ENCODE results near the gene SAC3D1. TPM values are rescaled to one million over a fixed set of nuclear protein-coding genes. Genes with fewer than 3 reads are reported as not detected.

SAC3D1 gene
- total and polyA plus RNA-seq, 2 of the 4 experiments (the other 2 are of a cell fraction), result 2.9 to 13.2 TPM

DNA sequence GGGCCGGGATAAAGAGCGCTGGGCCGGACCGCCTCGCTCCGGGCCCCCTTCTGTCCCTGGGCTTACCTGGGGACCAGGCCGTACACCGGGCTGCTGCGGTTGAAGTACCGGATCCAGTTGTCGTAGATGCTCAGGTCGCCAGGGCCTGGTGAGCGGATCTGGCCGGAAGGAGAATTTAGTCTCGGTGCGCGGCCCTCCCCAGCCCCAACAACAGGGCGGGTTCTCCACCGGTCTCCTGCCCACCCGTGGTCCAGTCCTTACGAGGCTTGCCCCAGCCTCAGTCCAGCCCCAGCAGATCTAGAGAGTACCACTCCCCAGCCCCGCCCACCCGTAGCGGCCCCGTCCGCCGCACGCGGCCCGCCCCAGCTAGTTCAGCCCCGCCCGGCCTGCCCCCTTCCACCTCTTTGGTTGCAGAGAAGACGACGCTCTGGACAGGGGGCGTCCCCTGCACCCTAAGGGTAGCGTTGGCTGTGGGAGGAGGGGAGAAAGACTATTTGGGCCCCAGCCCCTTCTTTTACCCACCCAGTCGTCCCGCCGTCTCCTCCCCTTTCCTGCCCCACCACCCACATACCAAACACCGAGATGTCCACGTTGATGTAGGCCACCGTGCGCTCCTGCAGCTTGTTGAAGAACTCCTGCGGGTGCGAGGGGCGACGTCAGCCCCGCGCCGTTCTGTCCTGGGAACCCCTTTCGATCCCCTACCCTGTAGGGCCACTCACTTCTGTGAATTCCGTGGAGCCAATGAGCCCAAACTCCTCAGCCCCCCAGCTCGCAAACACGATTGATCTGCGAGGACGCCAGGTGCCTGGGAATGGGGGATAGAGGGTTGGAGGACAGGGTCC is 6.8 kb downstream of the SAC3D1 start:
- H2BK120ac ChIP-seq (ENCODE audit: low read depth, low read length), result no peak overlapping the region
- H4K91ac ChIP-seq (ENCODE audit: insufficient read depth, low read depth, low read length), result no peak overlapping the region
- peak overlapping the region; percentile 65 for H2AK9ac ChIP-seq (replicated peaks; ENCODE audit: low read depth, low read length, poor library complexity)
- no TSS peak for BruUV-seq (replicated peaks)
- no peak overlapping the region for H2BK20ac ChIP-seq (ENCODE audit: low read depth, low read length)
- peak overlapping the region; percentile 22 for H3K4me3 ChIP-seq (ENCODE audit: insufficient read depth, low read depth, low read length)
- no peak for TF ChIP-seq MXI1 (IDR thresholded peaks at IDR 0.05; ENCODE audit: borderline replicate concordance, low read depth, low read length)
- TF ChIP-seq, protein P1, sequence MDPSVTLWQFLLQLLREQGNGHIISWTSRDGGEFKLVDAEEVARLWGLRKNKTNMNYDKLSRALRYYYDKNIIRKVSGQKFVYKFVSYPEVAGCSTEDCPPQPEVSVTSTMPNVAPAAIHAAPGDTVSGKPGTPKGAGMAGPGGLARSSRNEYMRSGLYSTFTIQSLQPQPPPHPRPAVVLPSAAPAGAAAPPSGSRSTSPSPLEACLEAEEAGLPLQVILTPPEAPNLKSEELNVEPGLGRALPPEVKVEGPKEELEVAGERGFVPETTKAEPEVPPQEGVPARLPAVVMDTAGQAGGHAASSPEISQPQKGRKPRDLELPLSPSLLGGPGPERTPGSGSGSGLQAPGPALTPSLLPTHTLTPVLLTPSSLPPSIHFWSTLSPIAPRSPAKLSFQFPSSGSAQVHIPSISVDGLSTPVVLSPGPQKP (IDR thresholded peaks at IDR 0.05; ENCODE audit: borderline replicate concordance, low read depth, low read length), result no peak
- TF ChIP-seq, protein P2, sequence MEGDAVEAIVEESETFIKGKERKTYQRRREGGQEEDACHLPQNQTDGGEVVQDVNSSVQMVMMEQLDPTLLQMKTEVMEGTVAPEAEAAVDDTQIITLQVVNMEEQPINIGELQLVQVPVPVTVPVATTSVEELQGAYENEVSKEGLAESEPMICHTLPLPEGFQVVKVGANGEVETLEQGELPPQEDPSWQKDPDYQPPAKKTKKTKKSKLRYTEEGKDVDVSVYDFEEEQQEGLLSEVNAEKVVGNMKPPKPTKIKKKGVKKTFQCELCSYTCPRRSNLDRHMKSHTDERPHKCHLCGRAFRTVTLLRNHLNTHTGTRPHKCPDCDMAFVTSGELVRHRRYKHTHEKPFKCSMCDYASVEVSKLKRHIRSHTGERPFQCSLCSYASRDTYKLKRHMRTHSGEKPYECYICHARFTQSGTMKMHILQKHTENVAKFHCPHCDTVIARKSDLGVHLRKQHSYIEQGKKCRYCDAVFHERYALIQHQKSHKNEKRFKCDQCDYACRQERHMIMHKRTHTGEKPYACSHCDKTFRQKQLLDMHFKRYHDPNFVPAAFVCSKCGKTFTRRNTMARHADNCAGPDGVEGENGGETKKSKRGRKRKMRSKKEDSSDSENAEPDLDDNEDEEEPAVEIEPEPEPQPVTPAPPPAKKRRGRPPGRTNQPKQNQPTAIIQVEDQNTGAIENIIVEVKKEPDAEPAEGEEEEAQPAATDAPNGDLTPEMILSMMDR (conservative IDR thresholded peaks at IDR 0.05; ENCODE audit: low read depth, low read length), result no peak
- no peak for TF ChIP-seq RCOR1 (IDR thresholded peaks at IDR 0.05; ENCODE audit: insufficient replicate concordance, low read length)
- no peak for TF ChIP-seq RFX5 (IDR thresholded peaks at IDR 0.05; ENCODE audit: low read depth, low read length)
- no peak for TF ChIP-seq NFE2L2 (IDR thresholded peaks at IDR 0.05; ENCODE audit: low read depth, low read length)
- TF ChIP-seq FOS (IDR thresholded peaks at IDR 0.05; ENCODE audit: low read depth, low read length), result no peak
- TF ChIP-seq MAZ (IDR thresholded peaks at IDR 0.05; ENCODE audit: borderline replicate concordance, low read depth, low read length), result no peak
- TF ChIP-seq POLR2A (IDR thresholded peaks at IDR 0.05; ENCODE audit: low read depth, low read length), result no peak
- TF ChIP-seq, protein P3, sequence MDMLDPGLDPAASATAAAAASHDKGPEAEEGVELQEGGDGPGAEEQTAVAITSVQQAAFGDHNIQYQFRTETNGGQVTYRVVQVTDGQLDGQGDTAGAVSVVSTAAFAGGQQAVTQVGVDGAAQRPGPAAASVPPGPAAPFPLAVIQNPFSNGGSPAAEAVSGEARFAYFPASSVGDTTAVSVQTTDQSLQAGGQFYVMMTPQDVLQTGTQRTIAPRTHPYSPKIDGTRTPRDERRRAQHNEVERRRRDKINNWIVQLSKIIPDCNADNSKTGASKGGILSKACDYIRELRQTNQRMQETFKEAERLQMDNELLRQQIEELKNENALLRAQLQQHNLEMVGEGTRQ (IDR thresholded peaks at IDR 0.05; ENCODE audit: low read depth, low read length), result no peak
- ChIA-PET CTCF (no interaction called here), POLR2A (ENCODE audit: unreplicated experiment) (no interaction called here)
- peaks cover 2% of the 10 kb centered on the region; the same call in 1 of the 2 replicates for H3K27me3 ChIP-seq (ENCODE audit: control insufficient read depth, insufficient read depth, low read length)
- ATAC-seq (ENCODE audit: low read depth) (peak; percentile 44; the same call in 1 of the 2 replicates), DNase-seq (no peak)
- peak overlapping the region; percentile 49 to 78; a peak in 2 of 4 replicates for H4K8ac ChIP-seq (ENCODE audit: low read depth in 2 of 2, low read length in 2 of 2)
- no peaks in the 10 kb centered on the region for H3K9me3 ChIP-seq (ENCODE audit: control insufficient read depth, insufficient read depth, low read length)
- peaks cover 13% of the 10 kb centered on the region; the same call in 1 of the 2 replicates for H3K9me1 ChIP-seq (ENCODE audit: insufficient read depth, low read length)
- no peak overlapping the region for H3K4ac ChIP-seq (ENCODE audit: low read depth, low read length)
- peaks cover 8 to 25% of the 10 kb centered on the region in 2 experiments; a peak in 3 of 4 replicates for H3K79me1 ChIP-seq (ENCODE audit: low read depth in 1 of 2, low read length in 2 of 2)
- H4K5ac ChIP-seq (ENCODE audit: low read depth, low read length), result no peak overlapping the region; the same call in 1 of the 2 replicates
- no peaks in the 10 kb centered on the region; the same call in 1 of the 2 replicates for H4K20me1 ChIP-seq (ENCODE audit: insufficient read depth, low read length)
- peak overlapping the region; percentile 82 for H2AFZ ChIP-seq (replicated peaks; ENCODE audit: low read length, poor library complexity)
- dilution Hi-C loops (cut with HindIII; ENCODE audit: low sequenced_read_pairs, unreplicated experiment) (no loop called here), in situ Hi-C loops (cut with MboI; ENCODE audit: low sequenced_read_pairs) (no loop called here), intact Hi-C loops (cut with micrococcal nuclease) (no loop called here)
- H2AK5ac ChIP-seq (ENCODE audit: low read depth, low read length), result peak overlapping the region; percentile 16; the same call in 1 of the 2 replicates
- no peak overlapping the region for H3K18ac ChIP-seq (ENCODE audit: low read depth, low read length)
- H3K27ac ChIP-seq (ENCODE audit: insufficient read depth, low read length), result no peak overlapping the region
- H3K9ac ChIP-seq (ENCODE audit: low read depth, low read length), result 0 out of 2 replicates have a peak overlapping the region, but pooled peaks have one; percentile 16
- 33% methylated on average over 9 of the region's 56 CpGs; no CpG with 5 or more reads in 1 of the 2 experiments for WGBS, 2 experiments (ENCODE audit: extremely low coverage in 2 of 2, insufficient read length in 1 of 2)
- H3K4me1 ChIP-seq (ENCODE audit: control insufficient read depth, insufficient read depth, low read length), result no peaks in the 10 kb centered on the region
- no peak overlapping the region for H2BK5ac ChIP-seq (ENCODE audit: low read depth, low read length, poor library complexity, severe bottlenecking)
- H3K36me3 ChIP-seq (ENCODE audit: control insufficient read depth, insufficient read depth, low read length), result peaks cover 13% of the 10 kb centered on the region
- no peak overlapping the region for H3K56ac ChIP-seq (ENCODE audit: extremely low read depth, insufficient read depth, low read length)
- no peak overlapping the region for H2BK15ac ChIP-seq (ENCODE audit: low read depth, low read length)
- H3K14ac ChIP-seq (replicated peaks; ENCODE audit: low read depth, low read length), result no peak overlapping the region
- H3K23ac ChIP-seq (ENCODE audit: low read depth, low read length), result no peak overlapping the region; the same call in 1 of the 2 replicates
- H3K4me2 ChIP-seq (ENCODE audit: low read depth, low read length), result no peak overlapping the region; the same call in 1 of the 2 replicates
